Activated B cell treated with CpG ODN at 0.5 μM for 24 hours (primary cell): ENCODE results near the gene CEP55. TPM values are rescaled to one million over a fixed set of nuclear protein-coding genes. Genes with fewer than 3 reads are reported as not detected.

ENCODE experiments used
- ATAC-seq: fragments of 200-7000 bp; cut with Tn5 transposase; one replicate; pipeline ENCODE4 v1.10.0; 2021; ENCODE audit warnings: low read depth, mild to moderate bottlenecking, moderate library complexity
- CTCF ChIA-PET: fragments of 350-600 bp; sonication (Branson Sonifier 250); formaldehyde crosslinking; loops from one replicate; lab custom pipeline; 2021; ENCODE audit warnings: antibody characterized with exemption; lab: Charles Lee
- POLR2A ChIA-PET: fragments of 350-600 bp; sonication (Branson Sonifier 250); formaldehyde crosslinking; loops from one replicate; lab custom pipeline; 2021; ENCODE audit warnings: antibody characterized with exemption; lab: Charles Lee
- DNase-seq: peaks from one replicate; pipeline ENCODE4 v3.0.0; 2022
- H3K27ac Mint-ChIP-seq: one replicate; pipeline ENCODE4 v1.8.0; 2020; ENCODE audit warnings: mixed read lengths
- H3K27me3 Mint-ChIP-seq: one replicate; pipeline ENCODE4 v1.8.0; 2021; ENCODE audit warnings: mixed read lengths
- H3K36me3 Mint-ChIP-seq: one replicate; pipeline ENCODE4 v1.8.0; 2021; ENCODE audit warnings: low read depth, mixed read lengths
- H3K4me1 Mint-ChIP-seq: one replicate; pipeline ENCODE4 v1.8.0; 2021; ENCODE audit warnings: mixed read lengths
- H3K4me3 Mint-ChIP-seq: one replicate; pipeline ENCODE4 v1.8.0; 2020; ENCODE audit warnings: mild to moderate bottlenecking, mixed read lengths
- H3K9me3 Mint-ChIP-seq: one replicate; pipeline ENCODE4 v1.8.0; 2020; ENCODE audit warnings: mixed read lengths
- intact Hi-C: fragments of 100-400 bp; cut with micrococcal nuclease; formaldehyde crosslinking; loops from one replicate; pipeline ENCODE4 v1.15.1; 2024
- total RNA-seq: library from RNA; stranded (reverse); gene quantifications from 2 replicates; pipeline ENCODE4 v1.2.3, GENCODE V29; 2022
- TF ChIP-seq, protein P1 (sequence below): fragments of 200-600 bp; IDR thresholded peaks from one replicate; pipeline ENCODE4 v1.8.0; 2022; ENCODE audit warnings: antibody characterized with exemption, mild to moderate bottlenecking

The CEP55 gene
- total RNA-seq, 1 donor from 2014 or later, result 1.6 TPM

DNA sequence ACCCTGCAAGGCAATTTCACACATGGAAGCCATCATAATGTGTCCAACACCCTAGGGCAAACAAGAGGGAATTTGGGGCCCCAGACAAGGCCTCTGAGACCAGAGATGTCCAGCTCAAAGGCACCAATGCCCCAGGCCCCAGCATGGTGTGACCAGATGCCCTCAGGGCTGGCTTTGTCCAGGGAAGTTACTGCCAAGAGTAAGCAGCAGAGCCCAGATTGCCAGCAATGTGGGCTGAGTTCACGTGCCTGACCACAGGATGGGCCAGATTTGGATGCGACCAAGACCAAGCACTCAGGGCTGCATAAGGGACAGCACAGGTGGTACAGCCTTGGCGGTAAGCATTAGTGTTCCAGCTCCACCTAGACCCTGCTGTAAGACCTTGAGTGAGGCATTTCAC lies 27.0 kb upstream of the CEP55 start:
- no peaks in the 10 kb centered on the region for H3K4me1 Mint-ChIP-seq
- TF ChIP-seq, protein P1, sequence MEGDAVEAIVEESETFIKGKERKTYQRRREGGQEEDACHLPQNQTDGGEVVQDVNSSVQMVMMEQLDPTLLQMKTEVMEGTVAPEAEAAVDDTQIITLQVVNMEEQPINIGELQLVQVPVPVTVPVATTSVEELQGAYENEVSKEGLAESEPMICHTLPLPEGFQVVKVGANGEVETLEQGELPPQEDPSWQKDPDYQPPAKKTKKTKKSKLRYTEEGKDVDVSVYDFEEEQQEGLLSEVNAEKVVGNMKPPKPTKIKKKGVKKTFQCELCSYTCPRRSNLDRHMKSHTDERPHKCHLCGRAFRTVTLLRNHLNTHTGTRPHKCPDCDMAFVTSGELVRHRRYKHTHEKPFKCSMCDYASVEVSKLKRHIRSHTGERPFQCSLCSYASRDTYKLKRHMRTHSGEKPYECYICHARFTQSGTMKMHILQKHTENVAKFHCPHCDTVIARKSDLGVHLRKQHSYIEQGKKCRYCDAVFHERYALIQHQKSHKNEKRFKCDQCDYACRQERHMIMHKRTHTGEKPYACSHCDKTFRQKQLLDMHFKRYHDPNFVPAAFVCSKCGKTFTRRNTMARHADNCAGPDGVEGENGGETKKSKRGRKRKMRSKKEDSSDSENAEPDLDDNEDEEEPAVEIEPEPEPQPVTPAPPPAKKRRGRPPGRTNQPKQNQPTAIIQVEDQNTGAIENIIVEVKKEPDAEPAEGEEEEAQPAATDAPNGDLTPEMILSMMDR, result no peak
- H3K4me3 Mint-ChIP-seq, result no peak overlapping the region
- ATAC-seq (no peak), DNase-seq (no peak)
- CTCF ChIA-PET, result interaction anchor here (1.9 kb wide), 1 partner anchor 93 kb away, joined by 7 read pairs; no protein-coding TSS in a partner anchor
- POLR2A ChIA-PET, result no interaction called here
- intact Hi-C loops, result no loop called here
- no peak overlapping the region for H3K27ac Mint-ChIP-seq
- H3K9me3 Mint-ChIP-seq, result no peaks in the 10 kb centered on the region
- H3K36me3 Mint-ChIP-seq, result no peaks in the 10 kb centered on the region
- H3K27me3 Mint-ChIP-seq, result no peaks in the 10 kb centered on the region

DNA sequence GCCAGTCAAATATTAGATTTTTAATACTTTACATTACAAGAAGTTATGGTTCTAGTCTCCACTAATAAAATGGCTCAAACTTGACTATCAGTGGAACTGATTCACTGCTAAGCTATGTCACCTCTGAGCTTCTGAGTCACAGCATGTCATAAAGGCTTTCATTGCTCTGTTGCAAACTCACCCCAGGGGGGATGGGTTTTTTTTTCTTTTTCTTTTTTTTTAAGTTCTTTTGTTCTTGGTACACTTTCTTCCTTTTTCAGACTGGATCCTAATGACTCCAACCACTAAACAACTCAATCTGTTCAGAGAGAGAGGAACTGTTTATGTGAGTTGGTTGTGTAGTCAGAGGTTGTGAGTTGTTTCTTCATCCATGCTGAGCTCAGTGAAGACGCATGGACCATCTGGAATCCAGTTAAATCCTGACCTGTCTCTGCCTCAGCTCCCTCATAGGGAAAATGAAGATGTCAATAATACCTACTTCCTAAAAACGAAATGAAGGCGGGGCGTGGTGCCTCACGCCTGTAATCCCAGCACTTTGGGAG lies 25.2 kb upstream of the CEP55 start:
- no peaks in the 10 kb centered on the region for H3K9me3 Mint-ChIP-seq
- ATAC-seq (no peak), DNase-seq (no peak)
- intact Hi-C loops, result no loop called here
- no peak overlapping the region for H3K27ac Mint-ChIP-seq
- ChIA-PET CTCF (interaction anchor here (1.0 to 3.6 kb wide), 2 partner anchors 11 to 95 kb away, joined by 5 to 13 read pairs; partner anchors contain the start of gene MYOF), POLR2A (no interaction called here)
- H3K4me1 Mint-ChIP-seq, result no peaks in the 10 kb centered on the region
- H3K36me3 Mint-ChIP-seq, result no peaks in the 10 kb centered on the region
- TF ChIP-seq, protein P1, result no peak
- H3K27me3 Mint-ChIP-seq, result no peaks in the 10 kb centered on the region
- no peak overlapping the region for H3K4me3 Mint-ChIP-seq

DNA sequence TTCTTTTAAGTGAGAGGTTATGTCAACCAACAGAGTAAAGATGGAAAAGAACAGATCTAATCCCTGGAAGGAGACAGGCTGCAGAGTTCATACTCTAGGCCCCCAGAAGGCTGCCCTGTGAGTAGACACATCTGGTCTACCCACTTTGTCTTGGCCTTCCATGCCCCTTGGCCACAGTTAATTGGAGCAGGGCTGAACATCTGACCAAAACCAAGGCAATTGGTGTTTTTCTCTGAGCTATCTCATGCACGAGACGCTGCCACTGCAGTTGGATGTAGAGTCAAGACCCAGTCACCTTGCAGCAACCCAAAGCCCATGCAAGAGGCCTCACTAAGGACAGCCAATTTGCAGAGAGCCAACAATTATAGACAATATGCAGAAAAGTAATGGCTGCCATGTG lies 23.3 kb upstream of the CEP55 start:
- H3K27me3 Mint-ChIP-seq, result no peaks in the 10 kb centered on the region

DNA sequence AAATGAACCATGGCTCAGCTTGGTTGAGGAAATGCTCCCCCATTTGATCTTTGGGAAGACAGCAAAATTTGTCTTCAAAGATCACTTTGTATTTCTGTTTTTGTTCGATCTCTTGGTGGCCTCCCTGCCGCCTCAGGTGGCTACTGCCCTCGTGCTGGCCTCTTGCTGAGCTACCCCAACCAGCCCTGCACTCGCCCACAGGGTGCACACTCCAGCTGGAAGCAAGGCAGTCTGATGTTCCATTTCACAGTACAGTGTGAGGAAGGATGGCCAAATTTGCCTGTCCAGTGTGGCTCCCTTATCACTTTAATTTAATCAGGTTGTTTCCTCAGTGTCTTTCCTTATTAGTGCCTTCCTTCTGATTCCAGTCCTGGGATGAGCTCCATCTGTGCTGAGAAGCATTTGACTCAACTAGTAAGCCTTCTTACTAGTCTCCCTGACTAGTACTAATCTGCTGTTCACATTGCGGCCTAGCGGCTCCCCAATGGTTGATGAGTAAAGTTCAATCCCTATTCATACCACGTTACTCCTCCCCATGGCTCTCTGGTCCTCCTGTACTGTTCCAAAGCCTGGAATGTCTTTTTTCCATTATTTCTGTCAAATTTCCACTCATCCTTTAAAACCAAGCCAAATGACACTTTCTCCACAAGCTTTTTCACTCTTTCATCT lies 22.5 kb upstream of the CEP55 start:
- H3K4me1 Mint-ChIP-seq, result no peaks in the 10 kb centered on the region
- H3K36me3 Mint-ChIP-seq, result no peaks in the 10 kb centered on the region
- POLR2A ChIA-PET, result no interaction called here
- no peak overlapping the region for H3K27ac Mint-ChIP-seq
- ATAC-seq, result no peak
- no peak overlapping the region for H3K4me3 Mint-ChIP-seq
- no peak for DNase-seq
- intact Hi-C loops, result no loop called here
- TF ChIP-seq, protein P1, result no peak
- H3K27me3 Mint-ChIP-seq, result no peaks in the 10 kb centered on the region
- CTCF ChIA-PET, result interaction anchor here (3.6 kb wide), 1 partner anchor 97 kb away, joined by 13 read pairs; no protein-coding TSS in a partner anchor
- no peaks in the 10 kb centered on the region for H3K9me3 Mint-ChIP-seq

More for the DNA sequence above, 23.3 kb upstream of the CEP55 start:
- TF ChIP-seq, protein P1, result no peak
- ATAC-seq (no peak), DNase-seq (no peak)
- H3K27ac Mint-ChIP-seq, result no peak overlapping the region
- no peak overlapping the region for H3K4me3 Mint-ChIP-seq
- POLR2A ChIA-PET, result no interaction called here
- no peaks in the 10 kb centered on the region for H3K9me3 Mint-ChIP-seq
- no peaks in the 10 kb centered on the region for H3K36me3 Mint-ChIP-seq
- H3K4me1 Mint-ChIP-seq, result no peaks in the 10 kb centered on the region
- intact Hi-C loops, result no loop called here
- CTCF ChIA-PET, result interaction anchor here (3.6 kb wide), 1 partner anchor 97 kb away, joined by 13 read pairs; no protein-coding TSS in a partner anchor

DNA sequence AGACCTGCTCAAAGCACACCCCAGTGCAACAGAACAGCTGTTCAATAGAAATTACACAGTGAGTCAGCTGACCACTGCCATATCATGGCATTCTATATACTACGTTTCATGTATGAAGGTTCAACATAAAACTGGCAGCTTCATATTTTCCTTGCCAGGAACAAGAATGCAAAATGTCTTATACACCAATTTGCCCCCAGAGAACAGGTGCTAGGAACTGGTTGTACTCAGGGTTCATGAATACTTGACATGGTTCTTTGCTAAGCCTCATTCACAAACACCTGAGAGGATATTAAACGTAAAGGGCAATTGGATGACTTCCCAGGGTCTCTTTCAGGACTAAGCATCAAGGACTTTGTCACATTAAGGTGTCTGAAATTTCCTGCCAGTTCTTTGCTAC lies 21.2 kb upstream of the CEP55 start:
- Mint-ChIP-seq H3K36me3 (no peaks in the 10 kb centered on the region), H3K4me1 (no peaks in the 10 kb centered on the region), H3K4me3 (no peak overlapping the region), H3K27me3 (no peaks in the 10 kb centered on the region), H3K27ac (no peak overlapping the region), H3K9me3 (no peaks in the 10 kb centered on the region)
- no peak for ATAC-seq
- TF ChIP-seq, protein P1, result no peak
- intact Hi-C loops, result no loop called here
- ChIA-PET CTCF (no interaction called here), POLR2A (no interaction called here)
- DNase-seq, result no peak
